Heart right ventricle (tissue), 16 donors: Measurements from ENCODE around the gene SAMD11. TPM values are rescaled to one million over a fixed set of nuclear protein-coding genes. Genes with fewer than 3 reads are reported as not detected.

Source experiments
- ATAC-seq, 8 donors: fragments of 200-7000 bp; cut with Tn5 transposase; one replicate each; pipeline ENCODE4 v1.9.1; 2020; ENCODE audit warnings: mild to moderate bottlenecking in 8 of 8, moderate library complexity in 8 of 8, moderate number of reproducible peaks in 1 of 8
- DNase-seq, 2 donors: peaks; one replicate each; pipeline ENCODE4 v3.0.0-alpha.2; 2020
- H3K27ac ChIP-seq, 10 donors: fragments of 200-600 bp; sonication (generic) in 2 of 10; one replicate each; pipeline versions ENCODE4 v1.5.0 to v1.8.0; 2020 to 2022; ENCODE audit warnings: mild to moderate bottlenecking in 3 of 10
- H3K27me3 ChIP-seq, 7 donors: fragments of 200-600 bp; one replicate each; pipeline ENCODE4 v1.8.0; 2021 to 2022; ENCODE audit warnings: mild to moderate bottlenecking in 2 of 7
- H3K36me3 ChIP-seq, 9 donors: fragments of 200-600 bp; sonication (generic) in 1 of 9; one replicate each; pipeline versions ENCODE4 v1.5.0 to v1.8.0; 2020 to 2022; ENCODE audit warnings: mild to moderate bottlenecking in 2 of 9
- H3K4me1 ChIP-seq, 9 donors: fragments of 200-600 bp; sonication (generic) in 1 of 9; one replicate each; pipeline versions ENCODE4 v1.5.0 to v1.8.0; 2020 to 2022; ENCODE audit warnings: mild to moderate bottlenecking in 4 of 9
- H3K4me3 ChIP-seq, 10 donors: fragments of 200-600 bp; sonication (generic) in 2 of 10; one replicate each; pipeline versions ENCODE4 v1.5.0 to v1.8.0; 2020 to 2022; ENCODE audit warnings: mild to moderate bottlenecking in 7 of 10, moderate library complexity in 2 of 10
- H3K9me3 ChIP-seq, 11 donors: fragments of 200-600 bp in 10 of 11; sonication (generic) in 2 of 11; one replicate each; pipeline versions ENCODE4 v1.5.0 to v1.8.0; 2013 to 2022; ENCODE audit warnings: mild to moderate bottlenecking in 2 of 11, control low read depth in 1 of 11, moderate library complexity in 1 of 11
- CTCF ChIP-seq, 9 donors: fragments of 200-600 bp; sonication (generic) in 2 of 9; IDR thresholded peaks; one replicate each; pipeline versions ENCODE4 v1.5.0 to v1.8.0; 2021 to 2022; ENCODE audit warnings: antibody characterized with exemption in 9 of 9, mild to moderate bottlenecking in 5 of 9, moderate library complexity in 1 of 9
- WGBS, 2 donors: extraction: QIAGEN DNeasy Blood & Tissue Kit; methylation state at CpG; one replicate each; pipeline ENCODE4 v1.1.7; 2013; ENCODE audit warnings: inconsistent platforms in 1 of 2; 5-methylcytosine and 5-hydroxymethylcytosine counted together
- intact Hi-C, 10 donors: fragments of 100-400 bp; cut with DNase I; formaldehyde crosslinking; loops; one replicate each; pipeline versions ENCODE4 v1.11.1 to v1.14.2; 2022
- polyA plus RNA-seq, 2 donors: library from polyadenylated mRNA; stranded (reverse); fragments of 200-250 nt; gene quantifications; one replicate each; pipeline ENCODE4 v1.2.3, GENCODE V29; 2013
- total RNA-seq, 10 donors: library from RNA; stranded (reverse); fragmentation: NEBNext Ultra II Directional in 3 of 10; extraction: Animal tissue kit (Norgen Biotek cat#: 25700) in 3 of 10; gene quantifications; one replicate each; pipeline versions ENCODE4 v1.2.1 to v1.2.4, GENCODE V29; 2021 to 2023
- donor health status: Arrhythmogenic right ventricular cardiomyopathy.
- donor health status: ischemic (EF 13 %, LVEDD 7.1; RV severe dilation, severe dysfunction).
- donor health status: healthy with polysubstance abuse.
- donor health status: DM: no; HTN: yes; CAD: no.
- donor health status: DM: no; HTN: no; CAD: no.
- donor health status: ischemic (EF 25% LVEDD 6.9; RV normal size, moderate dysfunction).
- donor health status: ischemic (EF 25% LVEDD 5.7; RV mildly dilated, moderate dysfunction).
- donor health status: healthy.
- donor health status: DM: yes; HTN: yes; CAD: no.
- donor health status: Ischemic cardiomyopathy.
- donor health status: ischemic (EF 35%, LVEDD 5.7; RV mildly dilated, moderate dysfunction).
- donor health status: nonischemic (EF 11% LVEDD 7.7; RV severe dilation, severe dysfunction).
- donor health status: DM: yes; HTN: yes; CAD: no.
- donor health status: PGD.
- donor health status: ischemic (EF 29% LVEDD 5.4; RV normal size, mild dysfunction).
- donor health status: nonischemic (EF 23%, LVEDD 6.1; RV moderate dilation, normal function).

Gene SAMD11
- total and polyA plus RNA-seq, 12 donors, result 0.87 to 2.4 (median 1.3) TPM

- Histone ChIP-seq H3K27me3 (peaks cover 18 to 85% (median 78%) of the 10 kb centered on the region in 7 donors), H3K27ac (no peak overlapping the region), H3K9me3 (no peaks in the 10 kb centered on the region), H3K4me3 (no peak overlapping the region), H3K4me1 (peaks cover 0 to 14% (median 7%) of the 10 kb centered on the region in 9 donors), H3K36me3 (no peaks in the 10 kb centered on the region)
- TF ChIP-seq CTCF (IDR thresholded peaks at IDR 0.05), result no peak
- WGBS, 2 donors, result 83 to 86% methylated on average over 40 of the region's 40 CpGs
- no peak for DNase-seq
- intact Hi-C loops, result no loop called here
- no peak for ATAC-seq
Measured at GRCh38 chr1:929712-930632, 6.2 kb downstream of the SAMD11 start.

DNA sequence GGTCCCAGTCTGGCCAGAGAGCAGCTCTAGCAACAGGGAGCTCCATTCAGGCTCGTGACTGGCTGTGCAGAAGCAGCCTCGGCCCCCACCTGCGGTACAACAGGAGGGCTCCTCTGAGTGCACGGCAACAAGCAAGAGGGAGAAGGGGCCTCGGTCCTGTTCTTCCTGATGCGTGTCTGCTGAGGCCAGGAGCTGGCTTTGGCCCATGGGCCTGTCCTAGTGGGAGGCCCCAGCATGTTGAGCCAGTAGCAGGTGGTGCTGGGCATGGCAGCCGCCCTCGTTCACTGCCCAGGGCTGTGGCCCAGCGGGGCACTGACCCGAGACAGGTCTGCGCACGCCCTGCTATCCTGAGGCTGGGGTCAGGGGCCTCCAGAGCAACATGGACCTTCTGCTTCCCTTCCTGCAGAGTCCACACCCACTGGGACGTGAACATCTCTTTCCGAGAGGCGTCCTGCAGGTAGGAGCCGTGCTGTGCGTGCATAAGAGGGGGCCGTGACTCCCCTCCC lies 7.0 kb downstream of the SAMD11 start:
- intact Hi-C loops, result no loop called here
- TF ChIP-seq CTCF (IDR thresholded peaks at IDR 0.05), result no peak
- Histone ChIP-seq H3K27me3 (peaks cover 25 to 87% (median 78%) of the 10 kb centered on the region in 7 donors), H3K4me1 (peaks cover under 1 to 16% (median 9%) of the 10 kb centered on the region in 9 donors), H3K4me3 (no peak overlapping the region), H3K36me3 (no peaks in the 10 kb centered on the region), H3K9me3 (no peaks in the 10 kb centered on the region), H3K27ac (no peak overlapping the region)
- DNase-seq, result no peak
- no peak for ATAC-seq
- WGBS, 2 donors, result 70 to 72% methylated on average over 18 of the region's 18 CpGs

GRCh38 chr1:931380-932172 lies 7.9 kb downstream of the SAMD11 start:
- ATAC-seq (no peak), DNase-seq (no peak)
- H3K27ac ChIP-seq, result no peak overlapping the region
- H3K4me3 ChIP-seq, result no peak overlapping the region
- H3K36me3 ChIP-seq, result no peaks in the 10 kb centered on the region
- H3K4me1 ChIP-seq, result peaks cover 3 to 16% (median 11%) of the 10 kb centered on the region in 9 donors
- H3K9me3 ChIP-seq, result no peaks in the 10 kb centered on the region
- no peak for TF ChIP-seq CTCF (IDR thresholded peaks at IDR 0.05)
- intact Hi-C loops, result no loop called here
- WGBS, 2 donors, result 41 to 47% methylated on average over 15 of the region's 15 CpGs
- H3K27me3 ChIP-seq, result peaks cover 25 to 87% (median 78%) of the 10 kb centered on the region in 7 donors

- WGBS, 2 donors, result 52 to 62% methylated on average over 16 of the region's 16 CpGs
- intact Hi-C loops, result no loop called here
- DNase-seq (no peak), ATAC-seq (no peak)
- Histone ChIP-seq H3K27me3 (peaks cover 23 to 87% (median 78%) of the 10 kb centered on the region in 7 donors), H3K4me1 (peaks cover 3 to 16% (median 11%) of the 10 kb centered on the region in 9 donors), H3K4me3 (no peak overlapping the region), H3K9me3 (no peaks in the 10 kb centered on the region), H3K36me3 (no peaks in the 10 kb centered on the region), H3K27ac (no peak overlapping the region)
- TF ChIP-seq CTCF (IDR thresholded peaks at IDR 0.05), result no peak
Measured at GRCh38 chr1:932173-932510, 8.4 kb downstream of the SAMD11 start.
